GM21717 (cell line): Measurements from ENCODE around the gene LRRC8D.
"Not testable (repeated sequence)": the region's sequence is repeated elsewhere in the genome, so short reads cannot be mapped to it uniquely, and the experiment has no call there.

Source experiments
- ATAC-seq: cut with Tn5 transposase; IDR thresholded peaks from one replicate; pipeline ENCODE4 v1.9.1; 2021; ENCODE audit warnings: mild to moderate bottlenecking, moderate library complexity; ENCODE audit not compliant: unreplicated experiment

The LRRC8D gene

GRCh38 chr1:89820422-89821321 lies at the start of gene LRRC8D:
Gene LRRC8D, plus strand, starts transcription at chr1:89821032. Its CDS starts 112,037 bp downstream, at chr1:89933069.
- peak; percentile 76 for ATAC-seq

GRCh38 chr1:89771991-89772560 lies 48.8 kb upstream of the LRRC8D start:
- ATAC-seq: no peak

- not testable (repeated sequence) for ATAC-seq
Observed at GRCh38 chr1:89776104-89776503, 44.7 kb upstream of the LRRC8D start.

- not testable (repeated sequence) for ATAC-seq
Observed at GRCh38 chr1:89777271-89777670, 43.6 kb upstream of the LRRC8D start.

- ATAC-seq: no peak
Observed at GRCh38 chr1:89779151-89779940, 41.5 kb upstream of the LRRC8D start.

GRCh38 chr1:89780721-89781120 lies 40.1 kb upstream of the LRRC8D start:
- ATAC-seq: no peak

GRCh38 chr1:89781494-89782126 lies 39.2 kb upstream of the LRRC8D start:
- ATAC-seq: peak; percentile 88

- no peak for ATAC-seq
Observed at GRCh38 chr1:89786628-89787214, 34.1 kb upstream of the LRRC8D start.

GRCh38 chr1:89790592-89790991 lies 30.2 kb upstream of the LRRC8D start:
- ATAC-seq: no peak

GRCh38 chr1:89791064-89791726 lies 29.6 kb upstream of the LRRC8D start:
- no peak for ATAC-seq

GRCh38 chr1:89794406-89794805 lies 26.4 kb upstream of the LRRC8D start:
- no peak for ATAC-seq

- not testable (repeated sequence) for ATAC-seq
Observed at GRCh38 chr1:89795571-89795970, 25.3 kb upstream of the LRRC8D start.

GRCh38 chr1:89797876-89798275 lies 23.0 kb upstream of the LRRC8D start:
- not testable (repeated sequence) for ATAC-seq

- ATAC-seq: no peak
Observed at GRCh38 chr1:89799495-89799894, 21.3 kb upstream of the LRRC8D start.

- no peak for ATAC-seq
Observed at GRCh38 chr1:89800022-89800655, 20.7 kb upstream of the LRRC8D start.

- ATAC-seq: no peak
Observed at GRCh38 chr1:89800718-89801117, 20.1 kb upstream of the LRRC8D start.

GRCh38 chr1:89802051-89802450 lies 18.8 kb upstream of the LRRC8D start:
- ATAC-seq: no peak

- ATAC-seq: no peak
Observed at GRCh38 chr1:89802841-89803240, 18.0 kb upstream of the LRRC8D start.

- ATAC-seq: peak; percentile 90
Observed at GRCh38 chr1:89804642-89805237, 16.1 kb upstream of the LRRC8D start.
